GM12891 (cell line): ENCODE results near the gene BTF3.
"Not testable (repeated sequence)": the region's sequence is repeated elsewhere in the genome, so short reads cannot be mapped to it uniquely, and the experiment has no call there.

ENCODE experiments used
- PAX5 ChIP-seq: IDR thresholded peaks from 2 replicates; pipeline ENCODE4 v1.6.1; 2011; ENCODE audit warnings: low read length, moderate library complexity, mild to moderate bottlenecking; ENCODE audit not compliant: insufficient read depth, severe bottlenecking
- POLR2A ChIP-seq: IDR thresholded peaks from 2 replicates; pipeline ENCODE4 v1.6.1; 2011; ENCODE audit warnings: low read depth, low read length, control low read depth
- POLR2AphosphoS5 ChIP-seq: IDR thresholded peaks from 2 replicates; pipeline ENCODE4 v1.6.1; 2011; ENCODE audit warnings: low read depth, low read length, control low read depth
- POU2F2 ChIP-seq: IDR thresholded peaks from 2 replicates; pipeline ENCODE4 v1.6.1; 2011; ENCODE audit warnings: low read depth, mild to moderate bottlenecking, control low read depth, low read length, moderate library complexity
- SPI1 ChIP-seq: IDR thresholded peaks from 2 replicates; pipeline ENCODE4 v1.6.1; 2011; ENCODE audit warnings: low read depth, low read length, control low read depth
- TAF1 ChIP-seq: IDR thresholded peaks from 2 replicates; pipeline ENCODE4 v1.6.1; 2011; ENCODE audit warnings: low read depth, low read length, control low read depth

GRCh38 chr5:73456462-73456861, 41.8 kb upstream of the BTF3 start:
- not testable (repeated sequence) for TF ChIP-seq POLR2A, POLR2AphosphoS5, SPI1, TAF1, POU2F2, PAX5
